Osteoblast (primary cell): ENCODE measurements around the gene CFAP45. TPM values are rescaled to one million over a fixed set of nuclear protein-coding genes. Genes with fewer than 3 reads are reported as not detected.

Experiments used
- DNase-seq: peaks from one replicate; pipeline ENCODE4 v3.0.0; 2011; ENCODE audit warnings: low spot score, mixed read lengths; ENCODE audit not compliant: insufficient read length; ENCODE audit errors: missing footprints
- H2AFZ ChIP-seq: 2 replicates; pipeline ENCODE4 v1.6.0; 2011; ENCODE audit warnings: mild to moderate bottlenecking, low read length
- H3K27ac ChIP-seq: 2 replicates; pipeline ENCODE4 v1.5.1; 2011; ENCODE audit warnings: mild to moderate bottlenecking, low read depth, low read length, moderate library complexity
- H3K27me3 ChIP-seq: 2 replicates; pipeline ENCODE4 v1.6.0; 2012; ENCODE audit warnings: mild to moderate bottlenecking, control low read depth, inconsistent platforms, low read length, moderate library complexity; ENCODE audit not compliant: insufficient read depth
- H3K36me3 ChIP-seq: 2 replicates; pipeline ENCODE4 v1.5.1; 2011; ENCODE audit warnings: mild to moderate bottlenecking, low read length, control low read depth, moderate library complexity; ENCODE audit not compliant: insufficient read depth
- H3K4me1 ChIP-seq: 2 replicates; pipeline ENCODE4 v1.5.1; 2011; ENCODE audit warnings: mild to moderate bottlenecking, low read length, control low read depth, moderate library complexity; ENCODE audit not compliant: insufficient read depth
- H3K4me2 ChIP-seq: 2 replicates; pipeline ENCODE4 v1.6.0; 2011; ENCODE audit warnings: mild to moderate bottlenecking, low read length; ENCODE audit not compliant: insufficient read depth
- H3K4me3 ChIP-seq: fragments of 200-600 bp; sonication (generic); 3 replicates; pipeline ENCODE4 v1.5.1; 2012; ENCODE audit warnings: mild to moderate bottlenecking, low read length, inconsistent platforms; ENCODE audit not compliant: insufficient read depth
- H3K79me2 ChIP-seq: 2 replicates; pipeline ENCODE4 v1.6.0; 2012; ENCODE audit warnings: mild to moderate bottlenecking, low read length, control low read depth, inconsistent platforms; ENCODE audit not compliant: insufficient read depth
- H3K9me3 ChIP-seq: 2 replicates; pipeline ENCODE4 v1.5.1; 2011; ENCODE audit warnings: low read depth, low read length, control low read depth
- H4K20me1 ChIP-seq: 2 replicates; pipeline ENCODE4 v1.6.0; 2012; ENCODE audit warnings: mild to moderate bottlenecking, low read length, control low read depth; ENCODE audit not compliant: insufficient read depth
- total RNA-seq: library from RNA; depleted of rRNA; stranded (reverse); fragments of >200 nt; gene quantifications from 2 replicates; pipeline ENCODE4 v1.2.3, GENCODE V29; 2012
- TF ChIP-seq, protein P1 (sequence below): IDR thresholded peaks from 2 replicates; pipeline ENCODE4 v1.5.1; 2011; ENCODE audit warnings: mild to moderate bottlenecking, low read depth, low read length, moderate library complexity; ENCODE audit errors: extremely low read depth

Gene CFAP45
- total RNA-seq, 1 donor: 0.36 TPM

DNA sequence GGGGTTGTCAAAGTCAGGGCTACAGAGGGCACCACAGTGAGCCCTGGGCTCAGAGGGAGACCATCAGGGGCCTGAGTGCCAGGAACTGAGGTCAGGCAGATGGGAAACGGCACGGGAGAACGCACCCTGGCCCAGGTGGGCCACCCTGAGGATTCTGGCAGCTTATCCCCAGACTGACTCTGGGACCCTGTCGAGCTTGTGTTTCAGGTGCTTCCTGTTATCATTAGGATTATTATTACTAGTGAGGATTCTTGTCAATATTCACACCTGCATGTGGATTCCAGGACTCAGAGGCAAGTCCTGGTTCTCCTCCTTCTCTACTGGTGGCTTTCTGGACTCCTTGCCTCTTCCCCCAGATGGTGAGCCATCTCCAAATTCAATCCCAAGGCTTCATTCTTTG lies 52.7 kb downstream of the CFAP45 start:
- H3K27ac ChIP-seq: no peak overlapping the region
- no peak overlapping the region for H3K4me2 ChIP-seq
- H2AFZ ChIP-seq: no peak overlapping the region
- no peak for DNase-seq
- H3K9me3 ChIP-seq: no peaks in the 10 kb centered on the region
- no peaks in the 10 kb centered on the region for H3K79me2 ChIP-seq
- no peak overlapping the region for H3K4me3 ChIP-seq
- no peaks in the 10 kb centered on the region for H3K27me3 ChIP-seq
- no peaks in the 10 kb centered on the region for H4K20me1 ChIP-seq
- peaks cover 14% of the 10 kb centered on the region for H3K4me1 ChIP-seq
- H3K36me3 ChIP-seq: no peaks in the 10 kb centered on the region
- TF ChIP-seq, protein P1, sequence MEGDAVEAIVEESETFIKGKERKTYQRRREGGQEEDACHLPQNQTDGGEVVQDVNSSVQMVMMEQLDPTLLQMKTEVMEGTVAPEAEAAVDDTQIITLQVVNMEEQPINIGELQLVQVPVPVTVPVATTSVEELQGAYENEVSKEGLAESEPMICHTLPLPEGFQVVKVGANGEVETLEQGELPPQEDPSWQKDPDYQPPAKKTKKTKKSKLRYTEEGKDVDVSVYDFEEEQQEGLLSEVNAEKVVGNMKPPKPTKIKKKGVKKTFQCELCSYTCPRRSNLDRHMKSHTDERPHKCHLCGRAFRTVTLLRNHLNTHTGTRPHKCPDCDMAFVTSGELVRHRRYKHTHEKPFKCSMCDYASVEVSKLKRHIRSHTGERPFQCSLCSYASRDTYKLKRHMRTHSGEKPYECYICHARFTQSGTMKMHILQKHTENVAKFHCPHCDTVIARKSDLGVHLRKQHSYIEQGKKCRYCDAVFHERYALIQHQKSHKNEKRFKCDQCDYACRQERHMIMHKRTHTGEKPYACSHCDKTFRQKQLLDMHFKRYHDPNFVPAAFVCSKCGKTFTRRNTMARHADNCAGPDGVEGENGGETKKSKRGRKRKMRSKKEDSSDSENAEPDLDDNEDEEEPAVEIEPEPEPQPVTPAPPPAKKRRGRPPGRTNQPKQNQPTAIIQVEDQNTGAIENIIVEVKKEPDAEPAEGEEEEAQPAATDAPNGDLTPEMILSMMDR: no peak

DNA sequence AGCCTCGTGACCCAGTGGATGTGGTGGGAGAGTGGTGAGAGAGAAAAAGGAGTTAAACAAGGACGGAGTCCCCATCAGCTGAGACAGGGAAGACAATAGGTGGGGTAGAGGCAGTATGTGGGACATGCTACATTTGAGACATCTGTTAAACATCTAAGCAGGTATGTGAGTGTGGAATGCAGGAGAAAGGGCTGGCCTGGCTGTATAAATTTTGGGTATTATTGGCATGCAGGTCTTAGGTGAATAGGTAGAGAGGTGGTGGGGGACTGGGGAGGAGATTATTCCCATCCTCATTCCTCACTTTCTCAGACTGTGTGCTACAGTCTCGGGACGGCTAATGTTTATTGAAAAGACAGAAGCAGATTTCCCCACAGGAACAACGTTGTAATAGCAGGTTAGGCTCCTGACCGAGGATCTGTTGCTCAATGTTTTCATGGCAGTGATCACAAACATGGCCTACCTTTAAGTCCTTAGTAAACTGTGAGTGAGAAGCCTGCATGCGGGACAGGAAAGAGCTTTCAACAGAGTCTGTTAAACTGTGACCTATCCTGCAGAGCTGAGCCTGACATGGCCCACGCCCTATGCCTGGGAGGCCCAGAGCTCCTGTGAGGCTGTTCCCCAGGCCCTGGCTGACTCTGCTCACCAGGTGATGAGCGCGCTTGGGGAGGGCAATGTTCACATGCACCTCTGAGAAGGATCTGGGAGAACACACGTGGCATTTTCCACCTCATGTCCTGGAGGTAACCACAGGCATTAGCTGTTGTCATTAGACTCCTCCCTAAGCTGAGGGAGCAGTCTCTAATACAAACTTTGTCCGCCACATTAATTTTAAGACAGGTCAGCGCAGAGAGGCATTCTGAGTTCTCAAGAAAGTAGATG lies 54.0 kb downstream of the CFAP45 start:
- Histone ChIP-seq H3K36me3 (no peaks in the 10 kb centered on the region), H2AFZ (no peak overlapping the region), H3K4me2 (no peak overlapping the region), H3K27me3 (no peaks in the 10 kb centered on the region), H3K79me2 (no peaks in the 10 kb centered on the region), H3K9me3 (no peaks in the 10 kb centered on the region), H3K4me1 (peaks cover 14% of the 10 kb centered on the region), H4K20me1 (no peaks in the 10 kb centered on the region), H3K27ac (no peak overlapping the region), H3K4me3 (no peak overlapping the region)
- TF ChIP-seq, protein P1: no peak
- no peak for DNase-seq

GRCh38 chr1:159843459-159843858 lies 56.5 kb downstream of the CFAP45 start:
- no peak overlapping the region for H3K4me3 ChIP-seq
- no peaks in the 10 kb centered on the region for H4K20me1 ChIP-seq
- no peaks in the 10 kb centered on the region for H3K4me1 ChIP-seq
- H3K36me3 ChIP-seq: no peaks in the 10 kb centered on the region
- no peak overlapping the region for H3K4me2 ChIP-seq
- no peaks in the 10 kb centered on the region for H3K27me3 ChIP-seq
- no peaks in the 10 kb centered on the region for H3K79me2 ChIP-seq
- H3K9me3 ChIP-seq: no peaks in the 10 kb centered on the region
- H2AFZ ChIP-seq: no peak overlapping the region
- no peak for DNase-seq
- no peak overlapping the region for H3K27ac ChIP-seq
- TF ChIP-seq, protein P1: no peak

DNA sequence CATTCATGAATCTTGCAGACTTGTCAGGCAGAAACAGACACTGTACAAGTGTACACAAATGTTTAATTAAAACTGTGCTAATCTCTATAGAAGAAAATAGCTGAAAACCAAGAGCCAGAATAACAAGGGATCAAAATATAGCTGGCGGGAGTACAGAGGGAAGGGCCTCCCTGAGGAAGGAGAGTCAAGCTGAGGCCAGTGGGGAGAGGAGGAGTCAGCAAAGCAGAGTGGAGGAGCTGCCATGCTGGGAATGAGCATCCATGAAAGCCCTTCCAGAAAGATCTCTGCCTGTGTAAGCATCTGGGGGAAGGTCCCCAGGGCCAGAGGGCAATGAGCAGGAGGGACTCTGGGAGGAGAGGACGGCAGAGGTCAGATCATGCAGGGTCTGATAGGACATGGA lies 58.2 kb downstream of the CFAP45 start:
- Histone ChIP-seq H3K9me3 (no peaks in the 10 kb centered on the region), H3K4me1 (no peaks in the 10 kb centered on the region), H3K4me3 (no peak overlapping the region), H3K79me2 (no peaks in the 10 kb centered on the region), H3K27ac (no peak overlapping the region), H2AFZ (no peak overlapping the region), H4K20me1 (no peaks in the 10 kb centered on the region), H3K27me3 (no peaks in the 10 kb centered on the region), H3K4me2 (no peak overlapping the region), H3K36me3 (no peaks in the 10 kb centered on the region)
- no peak for DNase-seq
- TF ChIP-seq, protein P1: no peak
